HG03460 (cell line): Measurements from ENCODE around the gene GGACT.
"Not testable (repeated sequence)": the region's sequence is repeated elsewhere in the genome, so short reads cannot be mapped to it uniquely, and the experiment has no call there.

Experiments
- ATAC-seq: cut with Tn5 transposase; IDR thresholded peaks from one replicate; pipeline ENCODE4 v1.9.1; 2021; ENCODE audit not compliant: unreplicated experiment

The GGACT gene

DNA sequence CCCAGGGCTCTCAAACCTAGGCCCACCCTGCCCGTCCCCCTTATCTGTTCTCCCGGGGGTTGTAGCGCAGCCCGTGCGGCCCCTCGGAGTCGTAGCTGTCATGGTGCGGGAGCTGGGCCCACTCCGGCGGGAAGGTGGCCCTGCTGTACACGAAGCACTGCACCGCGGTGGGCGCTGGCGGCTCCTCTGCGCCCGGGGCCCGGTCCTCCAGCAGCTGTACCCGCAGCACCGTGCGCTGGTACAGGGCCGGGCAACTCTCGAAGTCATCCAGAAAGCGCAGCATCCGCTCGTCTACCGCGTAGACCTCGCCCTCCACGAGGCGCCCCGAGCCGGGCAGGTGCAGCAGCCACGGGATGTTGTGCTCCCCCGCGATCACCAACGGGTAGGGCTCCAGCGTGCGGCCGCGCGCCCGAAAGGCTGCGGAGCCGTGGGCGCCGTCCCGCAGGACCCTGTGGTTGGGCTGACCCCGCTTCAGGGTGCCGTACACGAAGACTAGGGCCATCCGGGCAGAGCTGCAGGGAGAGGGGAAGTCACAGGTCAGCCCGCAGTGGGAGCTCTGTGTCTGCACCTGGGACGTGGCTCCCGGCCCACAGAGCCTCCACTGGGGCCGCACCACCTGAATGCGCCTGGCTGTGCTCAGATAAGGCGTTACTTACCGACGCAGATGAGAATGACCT, 56.4 kb downstream of the GGACT start:
- ATAC-seq: no peak

DNA sequence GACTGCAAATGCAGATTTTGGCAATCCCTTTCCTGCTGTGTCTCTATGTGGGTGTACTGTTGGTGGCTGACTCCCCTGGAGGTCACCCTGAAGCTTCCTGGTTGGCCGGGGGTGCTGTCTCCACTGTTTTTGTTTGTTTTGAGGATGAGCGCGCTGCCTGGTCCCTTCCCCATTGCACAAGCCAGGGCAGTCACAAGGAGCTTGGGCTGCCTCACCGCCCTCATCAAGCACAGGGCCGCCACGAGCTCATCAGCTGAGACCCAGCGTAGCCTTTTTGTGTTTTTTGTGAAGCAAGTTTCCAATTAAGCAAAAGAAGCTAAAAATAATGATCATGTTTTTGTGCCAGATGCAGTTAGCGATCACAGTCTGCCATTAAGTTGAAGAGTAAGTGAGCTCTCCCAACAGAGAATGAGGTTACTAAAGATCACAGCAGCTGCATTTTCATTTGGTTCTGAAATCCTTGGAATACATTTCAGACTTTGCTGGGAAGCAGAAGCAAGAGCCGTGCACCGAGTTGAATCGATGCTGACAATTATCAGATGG, 57.8 kb downstream of the GGACT start:
- ATAC-seq: no peak

DNA sequence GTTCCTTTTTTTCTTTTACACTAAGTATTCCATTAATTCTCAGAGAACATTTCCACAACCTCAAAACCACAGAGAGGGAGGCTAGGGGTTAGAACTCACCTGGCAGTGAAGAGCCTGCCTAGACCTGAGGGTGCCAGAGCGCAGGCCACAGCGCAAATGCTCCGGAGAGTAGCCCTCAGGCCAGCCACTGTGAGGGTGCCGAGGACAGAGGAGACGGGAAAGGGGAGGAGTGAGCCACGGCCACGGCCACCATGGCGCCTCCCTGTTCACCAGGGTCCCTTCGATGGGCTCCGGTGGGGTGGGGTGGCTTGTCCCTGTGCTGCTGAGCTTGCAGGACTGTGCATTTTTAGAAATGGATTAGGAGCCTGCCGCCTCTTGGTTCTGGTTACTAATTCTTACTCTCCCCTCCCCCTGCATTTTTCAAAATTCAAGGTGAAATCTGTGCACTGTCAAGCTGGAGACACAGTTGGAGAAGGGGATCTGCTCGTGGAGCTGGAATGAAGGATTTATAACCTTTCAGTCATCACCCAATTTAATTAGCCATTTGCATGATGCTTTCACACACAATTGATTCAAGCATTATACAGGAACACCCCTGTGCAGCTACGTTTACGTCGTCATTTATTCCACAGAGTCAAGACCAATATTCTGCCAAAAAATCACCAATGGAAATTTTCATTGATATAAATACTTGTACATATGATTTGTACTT, 58.8 kb downstream of the GGACT start:
- ATAC-seq: no peak

DNA sequence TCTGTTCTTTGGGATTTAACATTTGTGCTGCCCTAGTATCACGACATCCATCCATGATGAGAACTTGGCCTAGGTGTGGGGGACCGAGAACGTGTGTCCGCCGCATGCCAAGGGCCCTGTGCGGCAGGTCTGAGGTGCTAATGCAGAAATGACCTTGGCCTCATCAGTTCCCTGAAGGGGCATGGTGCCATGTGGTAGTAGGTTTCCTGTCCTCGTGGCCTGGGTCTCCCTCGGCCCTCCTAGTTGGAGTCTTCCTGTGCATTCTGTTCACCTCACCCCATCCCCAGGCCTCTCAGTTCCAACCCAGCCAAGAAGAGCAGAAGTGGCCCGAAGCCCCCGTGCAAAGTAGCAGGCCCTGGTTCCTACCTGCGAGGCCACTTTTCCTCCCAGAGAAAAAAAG, 59.8 kb downstream of the GGACT start:
- no peak for ATAC-seq

DNA sequence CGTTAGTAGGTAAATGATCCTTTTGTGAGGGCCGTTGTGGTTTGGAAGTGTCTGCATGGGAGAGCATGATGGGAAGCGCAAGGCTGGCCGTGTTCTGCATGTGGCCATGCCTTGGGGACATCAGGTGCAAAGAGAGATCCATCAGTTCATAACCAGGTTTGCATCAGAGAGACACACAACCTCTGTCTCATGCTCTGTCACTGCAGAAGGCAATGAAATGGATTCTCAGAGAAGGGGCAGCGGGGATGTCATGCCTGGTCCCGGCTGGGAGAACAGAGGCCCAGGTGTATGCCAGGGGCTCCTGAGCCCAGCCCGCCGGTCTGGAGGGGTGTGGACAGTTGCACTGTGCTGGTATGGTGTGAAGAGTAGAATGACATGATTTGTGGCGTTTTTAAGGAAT, 60.2 kb downstream of the GGACT start:
- no peak for ATAC-seq

DNA sequence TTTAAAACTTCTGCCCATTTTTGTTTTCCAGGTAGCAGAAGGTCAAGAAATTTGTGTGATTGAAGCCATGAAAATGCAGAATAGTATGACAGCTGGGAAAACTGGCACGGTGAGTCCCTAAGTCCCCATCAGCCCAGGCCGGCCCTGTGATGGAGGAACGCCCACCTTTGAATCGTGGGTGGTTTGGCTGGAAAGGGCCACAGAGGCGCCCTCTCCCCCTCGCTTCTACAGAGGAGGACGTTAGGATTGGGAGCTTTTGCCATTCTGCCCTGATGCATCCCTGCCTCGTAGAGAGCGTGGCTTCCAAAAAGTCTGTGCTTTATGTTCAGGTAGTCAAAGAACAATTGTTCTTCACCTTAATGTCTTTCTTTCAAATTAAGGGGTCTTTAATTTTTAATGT, 60.9 kb downstream of the GGACT start:
- ATAC-seq: no peak

DNA sequence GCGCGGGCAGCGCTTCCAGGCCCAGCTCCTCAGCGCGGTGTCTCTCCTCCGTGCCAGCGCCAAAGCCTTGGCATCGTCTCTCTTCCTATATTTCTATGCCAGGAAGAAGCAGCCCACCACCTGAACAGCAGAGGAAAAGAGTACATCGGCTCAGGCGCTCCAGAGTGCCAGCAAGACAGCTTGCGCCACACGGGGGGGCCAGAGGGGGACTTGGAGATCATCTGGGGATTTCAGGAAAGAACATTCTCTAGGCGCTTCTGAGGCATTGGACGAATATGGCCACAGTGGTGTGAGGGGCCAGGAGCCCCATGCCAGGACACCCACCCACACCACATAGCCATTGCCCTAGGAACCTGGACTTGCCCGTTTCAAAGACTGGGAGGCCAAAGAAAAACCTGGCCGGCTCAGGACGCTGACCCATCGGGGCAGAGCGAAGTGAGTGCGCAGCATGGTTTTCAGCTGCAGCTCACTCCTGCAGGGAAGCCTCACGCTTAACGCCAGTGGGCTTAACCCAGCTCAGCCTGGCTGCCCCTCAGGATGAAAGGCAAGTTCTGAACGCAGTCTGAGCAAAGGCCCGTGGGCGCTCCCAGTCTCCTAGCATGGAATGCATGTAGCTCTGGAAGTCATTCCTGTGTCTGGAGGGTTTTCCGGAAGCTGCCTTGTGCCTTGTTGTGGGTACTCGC, 62.1 kb downstream of the GGACT start:
- ATAC-seq: no peak

DNA sequence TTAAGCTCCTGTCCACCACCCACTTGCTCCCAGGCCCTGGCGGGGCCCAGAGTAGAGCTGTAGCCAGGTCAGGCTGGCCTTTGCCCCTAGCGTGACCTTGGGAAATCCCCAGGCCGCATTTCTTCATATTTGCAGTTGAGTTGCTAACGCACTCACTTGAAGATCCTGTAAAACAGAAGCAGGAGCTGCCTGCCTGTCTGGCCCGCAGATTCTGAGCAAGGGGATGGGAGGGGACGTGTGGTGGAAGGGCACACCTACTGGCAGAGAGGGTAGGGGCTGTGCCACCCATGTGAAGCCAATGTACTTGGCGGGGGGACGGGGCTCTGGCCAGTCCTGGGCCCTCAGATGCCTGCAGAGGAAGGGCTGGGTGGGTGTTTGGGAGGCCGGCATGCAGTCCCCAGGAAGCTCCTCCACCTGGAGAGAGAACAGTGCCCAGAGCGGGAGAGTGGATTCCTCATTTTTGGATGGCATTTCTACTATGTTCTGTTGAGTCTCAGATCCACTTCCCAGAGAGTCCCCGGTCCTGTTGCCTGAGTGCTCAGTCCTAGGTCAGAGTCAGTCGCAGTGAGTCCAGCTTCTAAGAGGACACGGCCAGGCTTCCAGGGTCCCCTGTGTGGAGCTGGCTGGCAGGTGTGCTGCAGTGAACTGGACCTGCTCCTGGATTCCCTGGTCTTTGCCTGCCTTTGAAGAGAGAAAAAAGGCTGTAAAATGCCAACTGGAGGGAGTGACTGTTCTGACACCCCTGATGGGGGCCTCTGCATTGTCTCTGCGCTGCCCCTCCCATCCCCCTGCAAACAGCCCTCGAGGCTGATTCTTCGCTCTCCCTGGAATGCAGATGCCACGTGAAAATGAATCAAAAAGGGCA, 62.9 kb downstream of the GGACT start:
- no peak for ATAC-seq

DNA sequence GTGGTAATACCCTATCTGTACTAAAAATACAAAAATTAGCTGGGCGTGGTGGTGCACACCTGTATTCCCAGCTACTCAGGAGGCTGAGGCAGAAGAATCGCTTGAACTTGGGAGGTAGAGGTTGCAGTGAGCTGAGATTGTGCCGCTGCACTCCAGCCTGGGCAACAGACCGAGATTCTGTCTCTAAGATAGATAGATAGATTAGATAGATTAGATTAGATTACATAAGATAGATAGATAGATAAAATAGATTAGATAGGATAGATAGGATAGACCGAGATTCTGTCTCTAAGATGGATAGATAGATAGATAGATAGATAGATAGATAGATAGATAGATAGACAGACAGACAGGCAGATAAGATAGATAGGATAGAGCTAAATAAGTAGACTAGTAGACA, 63.9 kb downstream of the GGACT start:
- ATAC-seq: not testable (repeated sequence)

DNA sequence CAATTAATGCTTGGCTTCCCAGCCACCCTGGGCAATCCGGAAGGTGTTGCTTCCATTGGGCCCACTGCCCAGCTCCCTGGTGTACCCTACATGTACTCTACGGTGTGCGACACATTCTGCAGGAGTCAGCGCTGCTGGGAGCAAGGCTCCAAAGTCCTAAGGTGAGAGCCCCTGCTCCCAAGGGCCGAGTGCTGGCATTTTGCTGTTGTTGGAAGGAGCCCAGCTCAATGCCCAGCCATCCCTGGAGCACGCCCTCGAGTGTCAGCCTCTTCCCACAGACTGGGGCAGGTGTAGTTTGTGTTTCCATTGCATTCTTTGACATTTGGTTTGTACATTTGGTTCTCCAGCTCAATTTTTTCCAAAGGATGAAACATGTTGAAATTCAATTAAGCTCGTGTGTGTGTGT, 64.6 kb downstream of the GGACT start:
- no peak for ATAC-seq

DNA sequence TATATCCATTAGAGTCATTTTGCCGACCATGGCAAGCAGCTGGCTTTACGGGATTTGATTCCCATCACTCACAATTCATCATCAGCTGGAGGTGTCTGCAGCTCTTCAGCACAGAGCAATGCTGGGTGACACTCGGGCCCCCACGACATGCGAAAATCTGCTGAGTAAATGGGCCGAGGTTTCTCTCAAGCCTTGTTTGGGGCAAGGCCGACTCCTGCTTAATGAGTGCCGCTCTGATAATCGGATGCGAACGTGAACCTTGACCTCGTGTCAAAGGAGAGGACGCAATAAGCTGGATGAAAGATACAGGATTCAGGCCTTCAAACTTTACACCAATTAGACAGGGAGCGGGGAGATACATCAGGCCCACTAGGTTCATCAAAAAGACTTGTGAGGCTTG, 65.2 kb downstream of the GGACT start:
- ATAC-seq: no peak

DNA sequence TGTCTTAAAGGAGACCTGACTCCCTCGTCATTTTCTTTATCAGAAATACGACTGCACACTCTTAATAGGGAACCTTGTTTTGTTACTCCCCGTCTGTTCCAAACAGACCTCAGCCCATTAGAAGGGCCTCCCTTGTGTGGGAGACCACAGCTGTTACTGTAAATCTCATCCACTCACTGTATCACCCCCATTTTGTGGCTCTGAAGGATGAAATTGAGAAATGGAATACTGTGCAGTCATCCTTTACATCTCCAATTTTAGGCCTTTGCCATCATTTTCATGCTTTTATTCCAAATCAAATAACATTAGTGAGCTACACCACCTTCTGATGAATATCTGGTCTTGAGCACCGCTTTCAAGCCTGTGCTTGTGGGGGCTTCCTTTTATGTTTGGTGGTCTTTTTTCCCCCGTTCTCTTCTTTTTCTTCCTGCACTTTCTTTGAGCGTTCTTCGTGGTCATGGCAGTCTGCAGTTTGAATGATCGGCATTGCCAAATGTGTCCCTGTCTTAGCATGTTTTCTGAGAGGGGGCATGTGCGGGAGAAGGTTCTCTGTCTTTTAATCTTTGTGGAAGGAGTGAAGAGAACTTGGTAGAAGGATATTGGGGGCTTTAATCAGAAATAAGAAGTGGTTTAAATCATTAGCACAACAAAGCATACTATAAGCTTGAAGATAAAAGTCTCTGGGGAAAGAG, 65.8 kb downstream of the GGACT start:
- ATAC-seq: no peak

DNA sequence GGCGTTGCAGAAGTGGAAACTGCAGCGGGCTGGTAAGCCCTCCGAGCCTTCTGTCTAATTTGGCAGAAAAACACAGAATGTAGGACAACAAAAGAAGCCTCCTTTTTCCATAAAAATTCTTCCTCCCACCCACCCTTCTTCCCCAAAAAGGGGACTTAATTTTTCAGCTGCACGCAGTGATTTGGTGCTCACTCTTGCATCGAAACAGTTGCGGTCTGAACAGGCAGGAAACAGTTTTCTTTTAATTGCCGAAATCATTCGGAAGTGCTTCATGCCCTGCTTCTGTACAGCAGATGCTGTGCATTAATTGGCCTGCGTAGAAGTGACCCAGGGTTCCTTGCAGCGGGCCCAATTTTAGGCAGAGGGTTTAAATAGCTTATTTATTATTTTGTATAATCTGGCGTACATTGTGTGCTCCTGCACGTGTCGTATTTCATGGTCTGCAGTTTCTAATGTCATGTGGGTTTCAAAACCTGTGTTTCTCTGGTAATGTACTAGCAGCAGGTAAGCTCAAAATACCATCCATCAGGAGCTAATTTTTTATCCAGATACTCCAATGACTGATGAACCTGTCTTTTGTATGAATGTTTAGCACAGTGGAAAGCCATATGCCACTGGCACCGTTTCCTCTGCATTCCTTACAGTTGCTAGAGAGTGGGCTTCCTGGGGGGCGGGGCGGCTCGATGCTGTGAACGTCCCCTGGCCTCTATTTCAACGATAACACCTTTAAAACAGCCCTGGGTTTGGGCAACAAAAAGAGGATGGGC, 66.6 kb downstream of the GGACT start:
- ATAC-seq: no peak

DNA sequence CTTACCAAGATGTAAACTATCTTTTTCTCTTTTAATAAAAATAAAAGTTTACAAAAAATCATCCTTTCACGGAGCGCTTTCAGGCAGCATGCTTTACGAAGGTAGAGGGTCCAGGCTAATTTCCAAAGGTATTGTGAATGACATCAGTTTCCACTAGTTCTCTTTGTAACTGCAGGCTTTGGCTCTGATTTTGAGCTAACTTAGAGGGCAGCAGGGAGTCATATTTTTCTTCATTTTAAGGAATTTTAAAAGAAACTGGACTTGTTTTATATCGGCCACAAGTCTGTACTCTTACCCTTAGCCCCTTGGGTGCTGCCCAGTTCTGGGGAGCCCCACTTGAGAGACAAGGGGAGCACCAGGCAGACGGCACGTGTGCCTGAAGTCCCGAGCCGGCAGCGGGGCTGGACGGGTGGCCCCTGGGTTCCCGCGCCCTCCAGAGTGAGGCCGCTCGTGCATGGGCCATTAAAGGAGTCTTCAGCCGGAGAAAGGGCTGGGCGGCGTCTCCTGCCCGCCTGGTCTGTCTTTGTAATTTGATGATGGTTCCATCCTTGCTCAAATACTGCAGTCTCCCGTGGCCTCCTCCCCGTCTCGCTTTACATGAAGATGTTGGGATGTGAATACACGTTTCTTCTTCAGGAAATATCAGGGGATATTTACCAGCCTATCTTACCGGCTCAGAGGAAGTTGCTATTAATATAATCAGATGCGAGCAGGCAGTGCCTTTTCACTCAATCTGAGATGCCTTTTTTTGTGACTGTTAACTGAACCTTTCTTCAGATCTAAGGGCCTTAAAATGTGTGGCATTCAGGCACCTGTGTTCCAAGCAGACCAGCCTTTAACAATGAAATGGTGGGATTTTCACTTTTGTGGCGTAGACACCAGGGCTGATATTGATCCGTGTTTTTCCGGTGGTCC, 67.4 kb downstream of the GGACT start:
- no peak for ATAC-seq

DNA sequence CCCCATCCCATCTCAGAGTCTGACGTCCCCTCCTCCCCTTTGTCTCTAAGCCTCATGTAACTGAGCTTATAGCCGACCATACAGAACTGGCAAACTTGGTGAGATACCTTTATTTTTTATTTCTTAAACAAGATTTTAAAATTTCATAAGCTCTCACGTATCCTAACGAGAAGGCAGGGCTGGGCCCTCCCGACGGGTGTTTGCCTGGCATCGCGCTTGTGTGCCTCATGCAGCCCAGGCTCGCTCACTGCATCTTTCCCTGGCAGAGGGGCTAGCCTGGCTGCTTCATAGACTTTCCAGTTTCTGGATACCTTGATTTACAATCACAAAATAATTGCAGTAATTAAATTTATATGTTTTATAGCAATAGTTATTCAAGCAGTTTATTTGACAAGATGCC, 69.0 kb downstream of the GGACT start:
- ATAC-seq: no peak

DNA sequence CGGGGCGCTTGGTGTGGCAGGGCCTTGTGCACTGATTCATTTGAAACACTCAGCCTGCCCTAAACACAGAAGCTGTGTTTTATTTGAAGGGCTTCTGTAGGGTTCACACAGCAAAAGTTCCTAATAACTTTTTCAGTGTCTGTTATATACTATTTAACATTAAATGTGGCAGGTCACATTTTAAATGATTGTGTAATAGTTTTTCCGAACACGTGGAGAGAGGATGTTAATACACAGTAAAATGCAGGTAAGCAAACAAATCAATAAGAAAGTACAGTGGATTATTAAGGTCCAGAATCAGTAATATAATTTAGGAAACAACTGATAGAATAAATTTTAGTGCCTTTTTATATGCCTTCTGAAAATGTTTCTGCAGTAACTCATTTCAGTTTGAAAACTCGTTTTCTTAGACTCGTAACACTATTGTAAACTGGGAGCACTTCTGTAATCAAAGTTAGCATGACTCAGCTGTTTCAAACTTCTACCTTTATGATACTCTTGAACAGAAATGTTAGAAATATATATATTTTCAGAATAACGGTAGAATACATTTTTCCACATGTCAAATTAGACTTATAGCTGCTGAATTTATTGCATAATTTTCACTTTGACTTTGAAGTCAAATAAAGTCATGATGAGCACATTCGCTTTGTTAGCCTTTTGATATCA, 70.1 kb downstream of the GGACT start:
- no peak for ATAC-seq

DNA sequence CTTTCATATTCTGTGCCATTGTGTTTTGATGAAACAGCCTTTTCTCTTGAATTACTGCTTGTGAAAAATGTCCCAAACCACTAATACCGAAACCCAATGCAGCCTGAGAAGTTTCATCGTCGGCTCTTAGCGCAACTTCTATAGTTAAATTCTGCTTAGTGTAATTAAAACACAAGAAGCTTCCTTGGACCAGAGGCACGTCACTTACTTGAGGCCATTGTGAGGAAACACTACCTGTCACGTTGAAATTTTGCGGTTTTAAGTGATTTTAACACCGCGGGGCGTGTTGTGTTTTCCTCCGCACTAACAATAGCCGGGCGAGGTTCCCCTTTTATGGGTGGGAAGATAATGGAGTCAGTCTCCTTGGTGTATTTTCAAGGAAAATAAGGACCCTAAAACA, 70.9 kb downstream of the GGACT start:
- no peak for ATAC-seq

DNA sequence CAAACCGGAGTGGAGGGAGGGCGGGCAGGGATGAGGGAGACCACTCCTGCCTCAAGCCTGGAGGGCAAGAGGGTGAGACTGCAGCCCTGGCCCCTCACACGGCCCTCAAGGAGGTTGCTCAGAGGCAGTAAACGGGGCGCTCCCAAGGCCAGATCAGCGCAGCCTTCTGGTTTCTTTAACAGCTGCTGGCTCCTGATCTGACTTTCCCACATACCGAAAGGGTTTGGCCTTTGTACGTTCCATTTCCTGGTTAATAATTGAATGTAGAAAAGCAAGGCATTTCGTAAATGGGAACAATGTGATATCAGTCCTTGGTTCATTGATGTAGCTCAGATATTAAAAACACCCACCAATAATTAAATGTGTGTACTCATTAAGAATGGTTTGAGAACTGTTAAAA, 71.5 kb downstream of the GGACT start:
- no peak for ATAC-seq
